ENCODE measurements around the gene PCYT1A. TPM values are rescaled to one million over a fixed set of nuclear protein-coding genes. Genes with fewer than 3 reads are reported as not detected.
A peak's percentile ranks its signal among the peaks of the same experiment; 100 is the strongest.
"Not testable (repeated sequence)": the region's sequence is repeated elsewhere in the genome, so short reads cannot be mapped to it uniquely, and the experiment has no call there.

PCYT1A gene
- total RNA-seq, 1 donor from 2014 or later = 74.4 TPM

- no peak for TF ChIP-seq CTCF (IDR thresholded peaks at IDR 0.05)
- DNase-seq (ENCODE audit: low spot score) = no peak
- no peak overlapping the region for H3K27ac Mint-ChIP-seq (ENCODE audit: unreplicated experiment)
- peaks cover 6% of the 10 kb centered on the region for H3K4me1 Mint-ChIP-seq (ENCODE audit: low read depth)
- no peaks in the 10 kb centered on the region for H3K9me3 Mint-ChIP-seq (ENCODE audit: low read depth)
- H3K4me3 Mint-ChIP-seq (ENCODE audit: unreplicated experiment) = no peak overlapping the region
- H3K36me3 Mint-ChIP-seq (ENCODE audit: low read depth) = no peaks in the 10 kb centered on the region
- H3K27me3 Mint-ChIP-seq (ENCODE audit: low read depth) = no peaks in the 10 kb centered on the region
These were observed 32.6 kb upstream of the PCYT1A start for GRCh38 chr3:196320137-196320536.

DNA sequence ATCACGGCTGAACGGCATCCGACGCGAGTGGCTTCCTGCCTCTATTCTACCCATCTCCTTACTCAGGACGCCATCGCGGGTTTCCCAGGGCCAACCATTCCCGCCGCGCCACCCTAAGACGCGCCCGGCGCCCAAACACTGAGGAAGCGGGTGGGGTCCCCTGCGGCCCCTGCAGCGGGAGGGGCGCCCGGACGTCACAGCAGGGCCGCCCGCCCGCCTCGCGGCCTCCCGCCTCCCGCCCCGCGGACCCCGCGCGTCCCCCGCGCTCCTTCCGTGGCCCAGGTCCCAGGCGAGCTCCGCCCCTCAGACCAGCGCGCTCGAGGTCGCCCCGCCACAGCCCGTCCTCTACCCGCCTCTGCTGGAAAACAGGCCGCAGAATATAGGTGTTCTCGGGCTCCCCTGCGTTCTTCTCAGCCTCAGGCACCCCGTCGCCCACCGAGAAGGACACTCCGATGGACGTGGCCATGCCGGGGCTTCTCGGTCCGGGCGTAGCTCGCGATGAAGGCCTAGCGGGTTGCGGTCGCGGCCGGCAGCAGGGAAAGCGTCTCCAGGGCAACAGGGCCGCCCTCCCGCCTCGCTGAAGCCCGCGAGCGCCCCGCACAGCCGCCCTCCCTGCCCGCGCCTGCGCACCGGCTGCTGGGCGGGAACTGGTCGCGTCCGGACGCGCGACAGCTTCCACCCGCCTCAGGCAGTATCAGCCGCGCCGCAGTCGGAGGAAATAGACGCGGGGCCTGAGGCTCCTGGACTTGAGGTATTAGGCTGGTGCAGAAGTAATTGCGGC lies 30.4 kb upstream of the PCYT1A start, which contains the start of gene DYNLT2B:
Gene DYNLT2B (minus strand): TSS at position 554 of the 781 bp plus-strand sequence. CDS start 88 bp downstream, at position 466.
- peaks cover 6% of the 10 kb centered on the region for H3K4me1 Mint-ChIP-seq (ENCODE audit: low read depth)
- peak within 1 kb of the TSS; percentile 95 for H3K27ac Mint-ChIP-seq (ENCODE audit: unreplicated experiment)
- TF ChIP-seq CTCF (IDR thresholded peaks at IDR 0.05) = no peak
- H3K4me3 Mint-ChIP-seq (ENCODE audit: unreplicated experiment) = peak within 1 kb of the TSS; percentile 93
- no peaks in the 10 kb centered on the region for H3K9me3 Mint-ChIP-seq (ENCODE audit: low read depth)
- H3K36me3 Mint-ChIP-seq (ENCODE audit: low read depth) = peaks cover 4% of the 10 kb centered on the region
- peak; percentile 96 for DNase-seq (ENCODE audit: low spot score)
- no peaks in the 10 kb centered on the region for H3K27me3 Mint-ChIP-seq (ENCODE audit: low read depth)

DNA sequence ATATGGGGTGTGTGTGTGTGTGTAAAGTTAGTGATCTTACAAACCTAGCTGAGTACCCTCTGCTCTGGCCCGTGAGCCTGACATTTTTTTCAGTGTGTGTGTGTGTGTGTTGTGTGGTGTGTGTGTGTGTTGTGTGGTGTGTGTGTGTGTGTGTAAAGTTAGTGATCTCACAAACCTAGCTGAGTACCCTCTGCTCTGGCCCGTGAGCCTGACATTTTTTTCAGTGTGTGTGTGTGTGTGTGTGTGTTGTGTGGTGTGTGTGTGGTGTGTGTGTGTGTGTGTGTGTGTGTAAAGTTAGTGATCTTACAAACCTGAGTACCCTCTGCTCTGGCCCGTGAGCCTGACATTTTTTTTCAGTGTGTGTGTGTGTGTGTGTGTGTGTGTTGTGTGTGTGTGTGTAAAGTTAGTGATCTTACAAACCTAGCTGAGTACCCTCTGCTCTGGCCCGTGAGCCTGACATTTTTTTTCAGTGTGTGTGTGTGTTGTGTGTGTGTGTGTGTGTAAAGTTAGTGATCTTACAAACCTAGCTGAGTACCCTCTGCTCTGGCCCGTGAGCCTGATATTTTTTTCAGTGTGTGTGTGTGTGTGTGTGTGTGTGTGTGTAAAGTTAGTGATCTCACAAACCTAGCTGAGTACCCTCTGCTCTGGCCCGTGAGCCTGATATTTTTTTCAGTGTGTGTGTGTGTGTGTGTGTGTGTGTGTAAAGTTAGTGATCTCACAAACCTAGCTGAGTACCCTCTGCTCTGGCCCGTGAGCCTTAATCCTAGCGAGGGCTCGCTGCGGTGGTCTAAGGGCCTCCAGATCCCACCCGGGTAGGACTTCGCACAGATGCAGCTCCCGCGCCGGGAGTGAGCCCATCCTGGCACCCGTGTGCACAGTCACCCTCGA lies 29.5 kb upstream of the PCYT1A start:
- not testable (repeated sequence) for H3K36me3 Mint-ChIP-seq (ENCODE audit: low read depth); H3K4me1 Mint-ChIP-seq (ENCODE audit: low read depth); H3K9me3 Mint-ChIP-seq (ENCODE audit: low read depth); H3K27me3 Mint-ChIP-seq (ENCODE audit: low read depth); DNase-seq (ENCODE audit: low spot score)
- Mint-ChIP-seq H3K27ac (ENCODE audit: unreplicated experiment) (peak overlapping the region; percentile 95), H3K4me3 (ENCODE audit: unreplicated experiment) (peak overlapping the region; percentile 93)

DNA sequence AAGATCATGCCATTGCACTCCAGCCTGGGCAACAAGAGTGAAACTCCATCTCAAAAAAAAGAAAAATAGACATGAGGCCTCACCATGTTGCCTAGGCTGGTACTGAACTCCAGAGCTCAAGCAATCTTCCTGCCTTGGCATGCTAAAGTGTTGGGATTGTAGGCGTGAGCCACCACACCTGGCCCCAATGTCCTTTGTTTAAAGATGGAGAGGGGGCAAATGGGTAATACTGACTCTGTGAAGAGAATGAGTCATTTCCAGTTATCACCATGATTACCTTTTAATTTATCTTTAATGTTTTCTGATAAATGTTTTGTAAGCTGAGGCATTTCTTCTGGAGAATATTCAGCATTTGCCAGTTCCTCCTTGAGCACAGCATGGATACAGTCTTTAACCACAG lies 28.3 kb upstream of the PCYT1A start:
- Mint-ChIP-seq H3K27me3 (ENCODE audit: low read depth) (no peaks in the 10 kb centered on the region), H3K36me3 (ENCODE audit: low read depth) (peaks cover 4% of the 10 kb centered on the region)

DNA sequence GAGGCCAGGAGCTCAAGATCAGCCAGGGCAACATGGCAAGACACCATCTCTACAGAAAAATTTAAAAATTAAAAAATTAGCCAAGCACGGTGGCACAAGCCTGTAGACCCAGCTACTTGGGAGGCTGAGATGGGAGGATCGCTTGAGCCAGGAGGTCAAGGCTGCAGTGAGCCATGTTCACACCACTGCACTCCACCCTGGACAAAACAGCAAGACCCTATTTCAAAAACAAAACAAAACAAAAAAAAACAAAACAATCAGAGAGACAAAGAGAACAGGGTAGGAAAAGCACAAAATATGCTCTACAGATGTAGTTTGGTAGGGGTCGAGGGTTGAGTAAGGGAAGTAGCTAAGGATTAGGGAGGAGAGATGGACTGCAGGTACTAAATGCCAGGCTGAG lies 27.1 kb upstream of the PCYT1A start:
- H3K4me3 Mint-ChIP-seq (ENCODE audit: unreplicated experiment) = no peak overlapping the region
- peaks cover 6% of the 10 kb centered on the region for H3K4me1 Mint-ChIP-seq (ENCODE audit: low read depth)
- no peak for TF ChIP-seq CTCF (IDR thresholded peaks at IDR 0.05)
- H3K27me3 Mint-ChIP-seq (ENCODE audit: low read depth) = no peaks in the 10 kb centered on the region
- H3K36me3 Mint-ChIP-seq (ENCODE audit: low read depth) = peaks cover 4% of the 10 kb centered on the region
- no peak overlapping the region for H3K27ac Mint-ChIP-seq (ENCODE audit: unreplicated experiment)
- DNase-seq (ENCODE audit: low spot score) = no peak
- H3K9me3 Mint-ChIP-seq (ENCODE audit: low read depth) = no peaks in the 10 kb centered on the region

More for the DNA sequence above, 28.3 kb upstream of the PCYT1A start:
- TF ChIP-seq CTCF (IDR thresholded peaks at IDR 0.05) = no peak
- H3K4me1 Mint-ChIP-seq (ENCODE audit: low read depth) = peaks cover 6% of the 10 kb centered on the region
- H3K9me3 Mint-ChIP-seq (ENCODE audit: low read depth) = no peaks in the 10 kb centered on the region
- no peak overlapping the region for H3K4me3 Mint-ChIP-seq (ENCODE audit: unreplicated experiment)
- no peak overlapping the region for H3K27ac Mint-ChIP-seq (ENCODE audit: unreplicated experiment)
- no peak for DNase-seq (ENCODE audit: low spot score)

- H3K9me3 Mint-ChIP-seq (ENCODE audit: low read depth); H3K4me3 Mint-ChIP-seq (ENCODE audit: unreplicated experiment); H3K27ac Mint-ChIP-seq (ENCODE audit: unreplicated experiment): not testable (repeated sequence)
These were observed 26.6 kb upstream of the PCYT1A start for GRCh38 chr3:196314086-196314485.

GRCh38 chr3:196302960-196303359 lies 15.4 kb upstream of the PCYT1A start:
- not testable (repeated sequence) for H3K27me3 Mint-ChIP-seq (ENCODE audit: low read depth); DNase-seq (ENCODE audit: low spot score); H3K27ac Mint-ChIP-seq (ENCODE audit: unreplicated experiment); H3K36me3 Mint-ChIP-seq (ENCODE audit: low read depth); H3K4me1 Mint-ChIP-seq (ENCODE audit: low read depth); H3K4me3 Mint-ChIP-seq (ENCODE audit: unreplicated experiment); H3K9me3 Mint-ChIP-seq (ENCODE audit: low read depth)

More at GRCh38 chr3:196314086-196314485, 26.6 kb upstream of the PCYT1A start:
- not testable (repeated sequence) for H3K36me3 Mint-ChIP-seq (ENCODE audit: low read depth); H3K27me3 Mint-ChIP-seq (ENCODE audit: low read depth); DNase-seq (ENCODE audit: low spot score); H3K4me1 Mint-ChIP-seq (ENCODE audit: low read depth)

GRCh38 chr3:196302551-196302950 lies 15.0 kb upstream of the PCYT1A start:
- DNase-seq (ENCODE audit: low spot score); H3K9me3 Mint-ChIP-seq (ENCODE audit: low read depth); H3K4me3 Mint-ChIP-seq (ENCODE audit: unreplicated experiment); H3K27ac Mint-ChIP-seq (ENCODE audit: unreplicated experiment); H3K27me3 Mint-ChIP-seq (ENCODE audit: low read depth); H3K36me3 Mint-ChIP-seq (ENCODE audit: low read depth); H3K4me1 Mint-ChIP-seq (ENCODE audit: low read depth): not testable (repeated sequence)

Measured in chondrocyte (in vitro differentiated cells).